Retinal pigment epithelial cell (primary cell): ENCODE measurements around the gene NUPR1.

Experiments used
- DNase-seq: peaks from one replicate; pipeline ENCODE4 v3.0.0-alpha.2; 2010; ENCODE audit warnings: low read depth
- H3K4me3 ChIP-seq: 2 replicates; pipeline ENCODE4 v1.5.1; 2011; ENCODE audit warnings: mild to moderate bottlenecking, low read length, control low read depth, moderate library complexity
- CTCF ChIP-seq: conservative IDR thresholded peaks from 2 replicates; pipeline ENCODE4 v1.5.1; 2011; ENCODE audit warnings: low read depth, low read length, control low read depth, inconsistent platforms

The NUPR1 gene

DNA sequence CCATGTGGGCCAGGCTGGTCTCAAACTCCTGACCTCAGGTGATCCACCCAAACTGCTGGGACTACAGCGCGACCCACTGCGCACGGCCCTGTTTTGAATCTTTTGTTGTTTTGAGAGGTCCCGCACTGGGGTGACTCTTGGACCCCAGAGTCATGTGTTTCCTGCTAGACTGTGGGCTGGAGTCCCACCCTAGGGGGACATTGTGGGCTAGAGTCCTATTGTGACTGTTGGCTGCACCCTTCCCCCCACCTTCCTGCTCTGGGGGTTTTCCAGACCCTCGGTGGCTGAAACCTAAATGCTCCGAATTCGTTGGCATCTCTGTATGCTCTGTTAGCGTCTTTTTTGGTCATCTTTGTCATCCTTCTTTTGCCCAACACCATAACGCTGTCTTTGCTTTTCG, 16.0 kb downstream of the NUPR1 start:
- TF ChIP-seq CTCF = no peak
- no peak for DNase-seq
- H3K4me3 ChIP-seq = no peak overlapping the region

- no peak for DNase-seq
- TF ChIP-seq CTCF = no peak
- H3K4me3 ChIP-seq = no peak overlapping the region
Measured at GRCh38 chr16:28521436-28521835, 17.3 kb downstream of the NUPR1 start.

DNA sequence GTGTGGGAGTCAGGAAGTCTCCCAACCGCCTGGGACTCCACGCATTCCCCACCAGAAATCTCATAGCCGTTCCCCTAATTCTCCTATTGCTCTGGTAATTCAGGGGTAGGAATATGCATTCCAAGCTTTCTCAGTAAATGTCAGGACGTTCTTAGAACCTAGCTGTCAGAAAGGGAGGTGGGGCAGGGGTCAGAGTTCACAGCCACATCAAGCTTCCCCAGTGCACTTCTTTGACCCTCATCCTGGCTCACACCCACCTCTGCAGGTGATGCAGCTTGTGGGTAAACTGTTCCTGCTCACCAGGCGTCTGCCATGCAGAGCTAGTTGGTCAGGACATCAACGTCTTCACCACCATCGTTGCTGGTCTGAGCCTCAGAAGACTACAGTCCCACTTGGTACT, 18.1 kb downstream of the NUPR1 start:
- no peak for TF ChIP-seq CTCF
- H3K4me3 ChIP-seq = no peak overlapping the region
- DNase-seq = no peak

DNA sequence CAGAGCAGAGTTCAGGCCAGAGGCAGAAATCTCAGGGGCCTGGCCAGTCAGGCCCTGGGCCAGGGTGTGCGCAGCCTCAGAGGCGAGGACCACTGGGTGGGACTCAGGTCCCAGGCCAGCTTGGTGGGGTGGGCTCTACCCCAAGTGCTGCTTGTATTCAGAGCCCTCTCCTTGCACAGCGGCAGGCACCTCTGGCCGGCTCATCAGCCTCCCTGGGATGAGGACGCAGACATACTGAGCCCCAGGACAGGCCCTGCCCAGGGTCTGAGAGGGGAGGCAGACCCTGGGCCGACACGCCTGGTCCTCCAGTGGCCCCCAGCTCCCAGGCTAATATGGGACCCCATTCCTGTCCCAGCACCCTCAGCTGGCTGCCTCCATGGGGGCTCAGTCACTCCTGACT, 24.5 kb downstream of the NUPR1 start:
- DNase-seq = no peak
- no peak for TF ChIP-seq CTCF
- H3K4me3 ChIP-seq = no peak overlapping the region

GRCh38 chr16:28513484-28514181, 25.1 kb downstream of the NUPR1 start:
- no peak overlapping the region for H3K4me3 ChIP-seq
- TF ChIP-seq CTCF = no peak
- no peak for DNase-seq

- TF ChIP-seq CTCF = no peak
- H3K4me3 ChIP-seq = no peak overlapping the region
- DNase-seq = no peak
Measured at GRCh38 chr16:28511801-28512789, 26.7 kb downstream of the NUPR1 start.

DNA sequence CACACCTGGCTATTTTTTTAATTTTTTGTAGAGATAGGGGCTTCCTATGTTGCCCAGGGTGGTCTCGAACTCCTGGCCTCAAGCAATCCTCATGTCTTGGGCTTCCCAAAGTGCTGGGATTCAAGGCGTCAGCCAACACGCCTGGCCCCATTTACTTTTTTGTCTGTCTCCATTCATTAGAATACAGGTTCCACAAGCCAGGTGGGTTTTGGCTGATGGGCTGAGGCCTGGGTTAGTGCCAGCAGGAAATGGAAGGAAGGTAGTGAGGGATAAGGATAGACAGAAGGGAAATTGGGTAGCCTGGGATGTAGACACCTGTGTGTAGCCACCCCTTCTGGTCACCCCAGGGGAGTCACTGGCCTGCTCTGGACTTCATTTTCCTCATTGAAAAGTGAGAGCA, 27.7 kb downstream of the NUPR1 start:
- H3K4me3 ChIP-seq = no peak overlapping the region
- DNase-seq = no peak
- no peak for TF ChIP-seq CTCF
